ENCODE results near the gene MBNL2. TPM values are rescaled to one million over a fixed set of nuclear protein-coding genes. Genes with fewer than 3 reads are reported as not detected.

Gene MBNL2
- total and polyA plus RNA-seq, 10 of the 15 experiments (the other 5 are each of a cell fraction or from before 2014, with no cell fraction given), result 1.6 to 9.7 (median 6.7) TPM

GRCh38 chr13:97253581-97254293, 31.6 kb downstream of the MBNL2 start (continued):
- TF ChIP-seq IKZF1 (conservative IDR thresholded peaks at IDR 0.05) (no peak), BHLHE40 (IDR thresholded peaks at IDR 0.05; ENCODE audit: borderline replicate concordance in 1 of 2, low read depth in 2 of 2, low read length in 1 of 2) (no peak)

GRCh38 chr13:97254816-97255215, 32.7 kb downstream of the MBNL2 start:
- 93% methylated on average over 2 of the region's 2 CpGs for WGBS (ENCODE audit: insufficient coverage, insufficient replicate concordance, low lambda C conversion rate, missing lambda C conversion rate)
- ChIA-PET CTCF (interaction anchor here (0.5 to 1.3 kb wide), 2 partner anchors 28 to 1477 kb away, joined by 3 to 4 read pairs; no protein-coding TSS in a partner anchor), RAD21 (ENCODE audit: unreplicated experiment) (no interaction called here), POLR2A (interaction anchor here (1.2 kb wide), 1 partner anchor 10 kb away, joined by 3 read pairs; no protein-coding TSS in a partner anchor), SMC1A (ENCODE audit: uncharacterized antibody, unreplicated experiment) (interaction anchor here (0.7 to 2.9 kb wide), 4 partner anchors 14 to 35 kb away, joined by 3 to 8 read pairs (median 4); partner anchors contain the start of gene MBNL2)
- H3K79me2 ChIP-seq (ENCODE audit: control insufficient read depth, insufficient read depth, low read length), result peaks cover 2% of the 10 kb centered on the region; the same call in 1 of the 2 replicates
- H3K4me1 ChIP-seq (ENCODE audit: control insufficient read depth, insufficient read depth, low read length), result peaks cover 12% of the 10 kb centered on the region
- H2AFZ ChIP-seq (ENCODE audit: control insufficient read depth, low read depth, low read length), result no peak overlapping the region
- H3K4me2 ChIP-seq (ENCODE audit: control insufficient read depth, insufficient read depth), result no peak overlapping the region
- ATAC-seq (no peak), FAIRE-seq (no peak), DNase-seq (ENCODE audit: low read depth, low spot score) (no peak)
- no peaks in the 10 kb centered on the region for H3K9me3 ChIP-seq (replicated peaks; ENCODE audit: control insufficient read depth, insufficient read depth, low read length)
- H3K27ac ChIP-seq (ENCODE audit: control insufficient read depth, insufficient read depth), result no peak overlapping the region
- H3K9ac ChIP-seq (ENCODE audit: control insufficient read depth, insufficient read depth, low read length), result no peak overlapping the region
- no TSS peak for BruUV-seq (replicated peaks)
- no peaks in the 10 kb centered on the region for H3K27me3 ChIP-seq (replicated peaks in 1 of 2; ENCODE audit: control insufficient read depth in 2 of 2, insufficient read depth in 2 of 2, low read length in 1 of 2)
- H3K36me3 ChIP-seq (ENCODE audit: control insufficient read depth in 2 of 2, insufficient read depth in 2 of 2, low read length in 1 of 2), result no peaks in the 10 kb centered on the region
- in situ Hi-C loops (cut with MboI), result no loop called here
- no peaks in the 10 kb centered on the region for H4K20me1 ChIP-seq (ENCODE audit: control insufficient read depth, insufficient read depth)
- intact Hi-C loops (cut with micrococcal nuclease; ENCODE audit: unreplicated experiment), result no loop called here
- no peak overlapping the region for H3K4me3 ChIP-seq
- TF ChIP-seq MEF2A (IDR thresholded peaks at IDR 0.05; ENCODE audit: insufficient read depth, low read depth, low read length) (no peak), ZNF274 (IDR thresholded peaks at IDR 0.05; ENCODE audit: insufficient read depth, insufficient read length) (no peak), CEBPZ (IDR thresholded peaks at IDR 0.05; ENCODE audit: low read depth, low read length) (no peak), BMI1 (IDR thresholded peaks at IDR 0.05; ENCODE audit: borderline replicate concordance) (no peak), MEF2B (IDR thresholded peaks at IDR 0.05; ENCODE audit: partially characterized antibody, poor library complexity, severe bottlenecking) (no peak), TAF1 (IDR thresholded peaks at IDR 0.05; ENCODE audit: borderline replicate concordance, low read depth, low read length) (no peak), E4F1 (IDR thresholded peaks at IDR 0.05; ENCODE audit: borderline replicate concordance, partially characterized antibody) (no peak), ZSCAN29 (IDR thresholded peaks at IDR 0.05) (no peak), NR2C2 (IDR thresholded peaks at IDR 0.05; ENCODE audit: borderline replicate concordance, control insufficient read depth, insufficient read length, low read depth) (no peak), USF1 (IDR thresholded peaks at IDR 0.05; ENCODE audit: borderline replicate concordance, extremely low read length, insufficient read depth, low read depth, low read length) (no peak)
- TF ChIP-seq, protein P1, sequence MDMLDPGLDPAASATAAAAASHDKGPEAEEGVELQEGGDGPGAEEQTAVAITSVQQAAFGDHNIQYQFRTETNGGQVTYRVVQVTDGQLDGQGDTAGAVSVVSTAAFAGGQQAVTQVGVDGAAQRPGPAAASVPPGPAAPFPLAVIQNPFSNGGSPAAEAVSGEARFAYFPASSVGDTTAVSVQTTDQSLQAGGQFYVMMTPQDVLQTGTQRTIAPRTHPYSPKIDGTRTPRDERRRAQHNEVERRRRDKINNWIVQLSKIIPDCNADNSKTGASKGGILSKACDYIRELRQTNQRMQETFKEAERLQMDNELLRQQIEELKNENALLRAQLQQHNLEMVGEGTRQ (IDR thresholded peaks at IDR 0.05; ENCODE audit: borderline replicate concordance, low read depth, low read length), result no peak

Measured in GM12878 (cell line).